ENCODE measurements around the gene ZCCHC10.
"Not testable (repeated sequence)": the region's sequence is repeated elsewhere in the genome, so short reads cannot be mapped to it uniquely, and the experiment has no call there.

The ZCCHC10 gene

GRCh38 chr5:133034064-133034463, 7.7 kb upstream of the ZCCHC10 start:
- peaks cover 10% of the 10 kb centered on the region for H3K4me1 Mint-ChIP-seq
- DNase-seq (ENCODE audit: low spot score in 2 of 2): no peak
- H3K36me3 Mint-ChIP-seq (ENCODE audit: insufficient read depth): no peaks in the 10 kb centered on the region
- H3K27ac Mint-ChIP-seq (ENCODE audit: low read depth): no peak overlapping the region
- H3K4me3 Mint-ChIP-seq: no peak overlapping the region
- no peaks in the 10 kb centered on the region for H3K9me3 Mint-ChIP-seq
- ATAC-seq (replicated peaks; ENCODE audit: extremely low read depth, poor library complexity, severe bottlenecking): no peak
- no peaks in the 10 kb centered on the region for H3K27me3 Mint-ChIP-seq

GRCh38 chr5:133032852-133033742, 6.7 kb upstream of the ZCCHC10 start:
- H3K4me3 Mint-ChIP-seq: no peak overlapping the region
- DNase-seq (ENCODE audit: low spot score in 2 of 2) (no peak), ATAC-seq (replicated peaks; ENCODE audit: extremely low read depth, poor library complexity, severe bottlenecking) (peak; percentile 91)
- no peaks in the 10 kb centered on the region for H3K36me3 Mint-ChIP-seq (ENCODE audit: insufficient read depth)
- H3K4me1 Mint-ChIP-seq: peaks cover 10% of the 10 kb centered on the region
- no peaks in the 10 kb centered on the region for H3K9me3 Mint-ChIP-seq
- no peaks in the 10 kb centered on the region for H3K27me3 Mint-ChIP-seq
- no peak overlapping the region for H3K27ac Mint-ChIP-seq (ENCODE audit: low read depth)

- Mint-ChIP-seq H3K9me3 (no peaks in the 10 kb centered on the region), H3K4me1 (peaks cover 20% of the 10 kb centered on the region), H3K36me3 (ENCODE audit: insufficient read depth) (peaks cover 2% of the 10 kb centered on the region), H3K27ac (ENCODE audit: low read depth) (no peak overlapping the region), H3K27me3 (no peaks in the 10 kb centered on the region), H3K4me3 (no peak overlapping the region)
- DNase-seq (ENCODE audit: low spot score in 2 of 2) (no peak), ATAC-seq (replicated peaks; ENCODE audit: extremely low read depth, poor library complexity, severe bottlenecking) (no peak)
These were observed 4.1 kb upstream of the ZCCHC10 start for GRCh38 chr5:133030343-133031005.

GRCh38 chr5:133029416-133029815, 3.1 kb upstream of the ZCCHC10 start:
- Mint-ChIP-seq H3K27ac (ENCODE audit: low read depth) (no peak overlapping the region), H3K36me3 (ENCODE audit: insufficient read depth) (peaks cover 3% of the 10 kb centered on the region), H3K4me1 (peaks cover 24% of the 10 kb centered on the region), H3K27me3 (no peaks in the 10 kb centered on the region), H3K4me3 (no peak overlapping the region), H3K9me3 (no peaks in the 10 kb centered on the region)
- ATAC-seq (replicated peaks; ENCODE audit: extremely low read depth, poor library complexity, severe bottlenecking) (no peak), DNase-seq (ENCODE audit: low spot score in 2 of 2) (no peak)

GRCh38 chr5:133026664-133027153, 360 bp upstream of the ZCCHC10 start:
- ATAC-seq (replicated peaks; ENCODE audit: extremely low read depth, poor library complexity, severe bottlenecking) (peak; percentile 2), DNase-seq (ENCODE audit: low spot score in 2 of 2) (no peak)
- peak overlapping the region; percentile 94 for H3K27ac Mint-ChIP-seq (ENCODE audit: low read depth)
- H3K9me3 Mint-ChIP-seq: no peaks in the 10 kb centered on the region
- peaks cover 15% of the 10 kb centered on the region for H3K36me3 Mint-ChIP-seq (ENCODE audit: insufficient read depth)
- peak overlapping the region; percentile 93 for H3K4me3 Mint-ChIP-seq
- H3K27me3 Mint-ChIP-seq: no peaks in the 10 kb centered on the region
- peaks cover 23% of the 10 kb centered on the region for H3K4me1 Mint-ChIP-seq

- not testable (repeated sequence) for H3K27me3 Mint-ChIP-seq; H3K9me3 Mint-ChIP-seq; H3K27ac Mint-ChIP-seq (ENCODE audit: low read depth); ATAC-seq (replicated peaks; ENCODE audit: extremely low read depth, poor library complexity, severe bottlenecking); DNase-seq (ENCODE audit: low spot score in 2 of 2); H3K4me3 Mint-ChIP-seq
- peaks cover 39% of the 10 kb centered on the region for H3K36me3 Mint-ChIP-seq (ENCODE audit: insufficient read depth)
- H3K4me1 Mint-ChIP-seq: peaks cover 15% of the 10 kb centered on the region
These were observed 6.9 kb downstream of the ZCCHC10 start for GRCh38 chr5:133019471-133019870.

- ATAC-seq (replicated peaks; ENCODE audit: extremely low read depth, poor library complexity, severe bottlenecking) (no peak), DNase-seq (ENCODE audit: low spot score in 2 of 2) (no peak)
- Mint-ChIP-seq H3K9me3 (no peaks in the 10 kb centered on the region), H3K27me3 (no peaks in the 10 kb centered on the region), H3K4me1 (peaks cover 6% of the 10 kb centered on the region), H3K36me3 (ENCODE audit: insufficient read depth) (peaks cover 34% of the 10 kb centered on the region), H3K4me3 (no peak overlapping the region), H3K27ac (ENCODE audit: low read depth) (no peak overlapping the region)
These were observed 8.4 kb downstream of the ZCCHC10 start for GRCh38 chr5:133017964-133018363.

- no peak for ATAC-seq (replicated peaks; ENCODE audit: extremely low read depth, poor library complexity, severe bottlenecking)
- Mint-ChIP-seq H3K4me3 (no peak overlapping the region), H3K27ac (ENCODE audit: low read depth) (no peak overlapping the region), H3K4me1 (peaks cover 6% of the 10 kb centered on the region), H3K9me3 (no peaks in the 10 kb centered on the region), H3K27me3 (no peaks in the 10 kb centered on the region), H3K36me3 (ENCODE audit: insufficient read depth) (peaks cover 26% of the 10 kb centered on the region)
- no peak for DNase-seq (ENCODE audit: low spot score in 2 of 2)
These were observed 10.9 kb downstream of the ZCCHC10 start for GRCh38 chr5:133015466-133015865.

- not testable (repeated sequence) for H3K4me1 Mint-ChIP-seq; H3K27me3 Mint-ChIP-seq; H3K27ac Mint-ChIP-seq (ENCODE audit: low read depth); H3K4me3 Mint-ChIP-seq; DNase-seq (ENCODE audit: low spot score in 2 of 2); ATAC-seq (replicated peaks; ENCODE audit: extremely low read depth, poor library complexity, severe bottlenecking); H3K9me3 Mint-ChIP-seq
- H3K36me3 Mint-ChIP-seq (ENCODE audit: insufficient read depth): peaks cover 24% of the 10 kb centered on the region
These were observed 17.9 kb downstream of the ZCCHC10 start for GRCh38 chr5:133008455-133008854.

GRCh38 chr5:133006653-133007052, 19.7 kb downstream of the ZCCHC10 start:
- no peak for ATAC-seq (replicated peaks; ENCODE audit: extremely low read depth, poor library complexity, severe bottlenecking)
- Mint-ChIP-seq H3K4me1 (peaks cover 4% of the 10 kb centered on the region), H3K27ac (ENCODE audit: low read depth) (no peak overlapping the region), H3K9me3 (no peaks in the 10 kb centered on the region), H3K27me3 (no peaks in the 10 kb centered on the region), H3K4me3 (no peak overlapping the region), H3K36me3 (ENCODE audit: insufficient read depth) (peaks cover 23% of the 10 kb centered on the region)
- no peak for DNase-seq (ENCODE audit: low spot score in 2 of 2)

- no peak for ATAC-seq (replicated peaks; ENCODE audit: extremely low read depth, poor library complexity, severe bottlenecking)
- no peak for DNase-seq (ENCODE audit: low spot score in 2 of 2)
- Mint-ChIP-seq H3K4me3 (no peak overlapping the region), H3K36me3 (ENCODE audit: insufficient read depth) (peaks cover 13% of the 10 kb centered on the region), H3K4me1 (no peaks in the 10 kb centered on the region), H3K9me3 (no peaks in the 10 kb centered on the region), H3K27ac (ENCODE audit: low read depth) (no peak overlapping the region), H3K27me3 (no peaks in the 10 kb centered on the region)
These were observed 27.1 kb downstream of the ZCCHC10 start for GRCh38 chr5:132999246-132999645.

GRCh38 chr5:132998556-132998955, 27.8 kb downstream of the ZCCHC10 start:
- no peaks in the 10 kb centered on the region for H3K4me1 Mint-ChIP-seq
- H3K9me3 Mint-ChIP-seq: no peaks in the 10 kb centered on the region
- no peak overlapping the region for H3K4me3 Mint-ChIP-seq
- H3K27me3 Mint-ChIP-seq: no peaks in the 10 kb centered on the region
- H3K27ac Mint-ChIP-seq (ENCODE audit: low read depth): no peak overlapping the region
- peaks cover 10% of the 10 kb centered on the region for H3K36me3 Mint-ChIP-seq (ENCODE audit: insufficient read depth)
- no peak for DNase-seq (ENCODE audit: low spot score in 2 of 2)
- no peak for ATAC-seq (replicated peaks; ENCODE audit: extremely low read depth, poor library complexity, severe bottlenecking)

GRCh38 chr5:132996307-132996706, 30.0 kb downstream of the ZCCHC10 start:
- H3K4me3 Mint-ChIP-seq: no peak overlapping the region
- no peak for DNase-seq (ENCODE audit: low spot score in 2 of 2)
- H3K36me3 Mint-ChIP-seq (ENCODE audit: insufficient read depth): peaks cover 6% of the 10 kb centered on the region
- ATAC-seq (replicated peaks; ENCODE audit: extremely low read depth, poor library complexity, severe bottlenecking): no peak
- H3K27me3 Mint-ChIP-seq: no peaks in the 10 kb centered on the region
- H3K27ac Mint-ChIP-seq (ENCODE audit: low read depth): no peak overlapping the region
- H3K9me3 Mint-ChIP-seq: no peaks in the 10 kb centered on the region
- H3K4me1 Mint-ChIP-seq: no peaks in the 10 kb centered on the region

Data from central memory CD8-positive, alpha-beta T cell (primary cell).